GM21786 (cell line): ENCODE data around the gene SNORC.

Experiments
- ATAC-seq: cut with Tn5 transposase; IDR thresholded peaks from one replicate; pipeline ENCODE4 v1.9.1; 2021; ENCODE audit not compliant: unreplicated experiment

Gene SNORC

GRCh38 chr2:232925153-232925820 is 55.2 kb downstream of the SNORC start:
- ATAC-seq, result no peak

GRCh38 chr2:232925821-232926156 is 55.7 kb downstream of the SNORC start:
- no peak for ATAC-seq

- no peak for ATAC-seq
Measured at GRCh38 chr2:232926431-232926939, 56.4 kb downstream of the SNORC start.

- ATAC-seq, result no peak
Measured at GRCh38 chr2:232927032-232927792, 57.1 kb downstream of the SNORC start.

GRCh38 chr2:232927793-232928550 is 57.9 kb downstream of the SNORC start:
- no peak for ATAC-seq
